GM18868 (cell line): ENCODE data around the gene ONECUT2.
A peak's percentile ranks its signal among the peaks of the same experiment; 100 is the strongest.

ENCODE experiments used
- ATAC-seq: cut with Tn5 transposase; IDR thresholded peaks from one replicate; pipeline ENCODE4 v1.9.1; 2021; ENCODE audit warnings: mild to moderate bottlenecking, moderate library complexity; ENCODE audit not compliant: unreplicated experiment

Gene ONECUT2

GRCh38 chr18:57431002-57431382 is 4.2 kb upstream of the ONECUT2 start:
- ATAC-seq, result no peak

GRCh38 chr18:57431467-57432080 is 3.6 kb upstream of the ONECUT2 start:
- no peak for ATAC-seq

- ATAC-seq, result no peak
These were observed 3.0 kb upstream of the ONECUT2 start for GRCh38 chr18:57432140-57432539.

GRCh38 chr18:57432751-57433400 is 2.3 kb upstream of the ONECUT2 start:
- ATAC-seq, result no peak

- no peak for ATAC-seq
These were observed 1.7 kb upstream of the ONECUT2 start for GRCh38 chr18:57433482-57433881.

- no peak for ATAC-seq
These were observed 1.1 kb upstream of the ONECUT2 start for GRCh38 chr18:57433934-57434535.

- ATAC-seq, result no peak
These were observed 644 bp downstream of the ONECUT2 start for GRCh38 chr18:57435846-57436190.

GRCh38 chr18:57436191-57436964 is 1.2 kb downstream of the ONECUT2 start:
- no peak for ATAC-seq

- ATAC-seq, result no peak
These were observed 1.8 kb downstream of the ONECUT2 start for GRCh38 chr18:57436965-57437333.

- ATAC-seq, result no peak
These were observed 2.2 kb downstream of the ONECUT2 start for GRCh38 chr18:57437402-57437765.

GRCh38 chr18:57437766-57438671 is 2.8 kb downstream of the ONECUT2 start:
- peak; percentile 81 for ATAC-seq

- no peak for ATAC-seq
These were observed 3.8 kb downstream of the ONECUT2 start for GRCh38 chr18:57438743-57439608.

GRCh38 chr18:57439609-57439968 is 4.4 kb downstream of the ONECUT2 start:
- no peak for ATAC-seq

GRCh38 chr18:57439985-57440330 is 4.8 kb downstream of the ONECUT2 start:
- no peak for ATAC-seq

GRCh38 chr18:57440331-57441070 is 5.3 kb downstream of the ONECUT2 start:
- no peak for ATAC-seq

GRCh38 chr18:57441071-57441794 is 6.1 kb downstream of the ONECUT2 start:
- no peak for ATAC-seq

- ATAC-seq, result no peak
These were observed 8.1 kb downstream of the ONECUT2 start for GRCh38 chr18:57443247-57443646.

- ATAC-seq, result no peak
These were observed 8.5 kb downstream of the ONECUT2 start for GRCh38 chr18:57443702-57444101.

GRCh38 chr18:57444301-57444759 is 9.2 kb downstream of the ONECUT2 start:
- ATAC-seq, result no peak
